CD14-positive monocyte (primary cell): ENCODE results near the gene GALNT18. TPM values are rescaled to one million over a fixed set of nuclear protein-coding genes. Genes with fewer than 3 reads are reported as not detected.

Experiments used
- DNase-seq, 3 donors: peaks; one replicate each; pipeline ENCODE4 v3.0.0-alpha.2; 2011 to 2022
- H2AFZ ChIP-seq: 2 replicates; pipeline ENCODE4 v1.6.0; 2012; ENCODE audit warnings: mild to moderate bottlenecking, low read depth, low read length, inconsistent platforms; ENCODE audit not compliant: insufficient read depth, poor library complexity, severe bottlenecking
- H3K27ac ChIP-seq, 2 donors: 1 replicate in 1 of 2; 2 replicates in 1 of 2; pipeline ENCODE4 v1.5.1; 2012 to 2013; ENCODE audit warnings: low read length in 2 of 2, control low read depth in 1 of 2, inconsistent platforms in 1 of 2, low read depth in 1 of 2, mild to moderate bottlenecking in 1 of 2
- H3K27me3 ChIP-seq, 2 donors: one replicate each; pipeline versions ENCODE4 v1.6.0 to v1.6.1; 2011 to 2013; ENCODE audit warnings: low read length in 2 of 2; ENCODE audit not compliant: control insufficient read depth in 2 of 2, insufficient read depth in 2 of 2
- H3K36me3 ChIP-seq, 2 donors: replicated peaks in 1 of 2; 1 replicate in 1 of 2; 2 replicates in 1 of 2; pipeline versions ENCODE4 v1.5.1 to v1.6.1; 2012 to 2013; ENCODE audit warnings: low read length in 2 of 2, control low read depth in 1 of 2, inconsistent platforms in 1 of 2, mild to moderate bottlenecking in 1 of 2; ENCODE audit not compliant: insufficient read depth in 2 of 2, control insufficient read depth in 1 of 2
- H3K4me1 ChIP-seq, 2 donors: 1 replicate in 1 of 2; 2 replicates in 1 of 2; pipeline versions ENCODE4 v1.5.1 to v1.6.1; 2012 to 2013; ENCODE audit warnings: low read length in 2 of 2, control low read depth in 1 of 2, inconsistent platforms in 1 of 2, mild to moderate bottlenecking in 1 of 2, moderate library complexity in 1 of 2; ENCODE audit not compliant: insufficient read depth in 2 of 2, control insufficient read depth in 1 of 2
- H3K4me2 ChIP-seq: replicated peaks from 2 replicates; pipeline ENCODE3; 2012; ENCODE audit warnings: low read length, moderate library complexity, mild to moderate bottlenecking; ENCODE audit not compliant: poor library complexity, severe bottlenecking; ENCODE audit errors: extremely low read depth
- H3K4me3 ChIP-seq, 3 experiments: fragments of 200-600 bp in 1 of 3; sonication (generic) in 1 of 3; replicated peaks in 1 of 3; 1 replicate in 2 of 3; 2 replicates in 1 of 3; pipeline ENCODE4 v1.5.1; 2011 to 2013; ENCODE audit warnings: low read length in 3 of 3, mild to moderate bottlenecking in 3 of 3, control low read depth in 2 of 3, low read depth in 2 of 3, inconsistent platforms in 1 of 3, moderate library complexity in 1 of 3
- H3K79me2 ChIP-seq: 2 replicates; pipeline ENCODE4 v1.6.0; 2012; ENCODE audit warnings: mild to moderate bottlenecking, control low read depth, inconsistent platforms, low read length, moderate library complexity; ENCODE audit not compliant: insufficient read depth
- H3K9ac ChIP-seq: 2 replicates; pipeline ENCODE4 v1.6.0; 2017; ENCODE audit warnings: low read length, mild to moderate bottlenecking; ENCODE audit not compliant: insufficient read depth, poor library complexity, severe bottlenecking
- H3K9me3 ChIP-seq, 2 donors: replicated peaks in 1 of 2; 1 replicate in 1 of 2; 2 replicates in 1 of 2; pipeline versions ENCODE4 v1.5.1 to v1.6.1; 2012 to 2013; ENCODE audit warnings: low read length in 2 of 2, control low read depth in 1 of 2; ENCODE audit not compliant: control insufficient read depth in 1 of 2, insufficient read depth in 1 of 2
- H4K20me1 ChIP-seq: 2 replicates; pipeline ENCODE4 v1.6.0; 2012; ENCODE audit warnings: mild to moderate bottlenecking, low read length, control low read depth, moderate library complexity; ENCODE audit not compliant: insufficient read depth
- H3K27ac Mint-ChIP-seq, 7 donors: one replicate each; pipeline ENCODE4 v1.8.0; 2020; ENCODE audit warnings: mild to moderate bottlenecking in 7 of 7, mixed read lengths in 7 of 7, moderate library complexity in 6 of 7, inconsistent platforms in 2 of 7
- H3K27me3 Mint-ChIP-seq, 3 donors: one replicate each; pipeline ENCODE4 v1.8.0; 2021 to 2022; ENCODE audit warnings: low read depth in 3 of 3, mild to moderate bottlenecking in 3 of 3, mixed read lengths in 3 of 3, moderate library complexity in 3 of 3, inconsistent platforms in 1 of 3
- H3K36me3 Mint-ChIP-seq, 2 donors: one replicate each; pipeline ENCODE4 v1.8.0; 2020; ENCODE audit warnings: mixed read lengths in 2 of 2, inconsistent platforms in 1 of 2, mild to moderate bottlenecking in 1 of 2
- H3K4me1 Mint-ChIP-seq: one replicate; pipeline ENCODE4 v1.8.0; 2020; ENCODE audit warnings: mild to moderate bottlenecking, mixed read lengths
- H3K4me3 Mint-ChIP-seq, 2 donors: one replicate each; pipeline ENCODE4 v1.8.0; 2020; ENCODE audit warnings: mild to moderate bottlenecking in 2 of 2, mixed read lengths in 2 of 2, moderate library complexity in 1 of 2
- H3K9me3 Mint-ChIP-seq, 7 donors: one replicate each; pipeline ENCODE4 v1.8.0; 2020 to 2022; ENCODE audit warnings: mixed read lengths in 7 of 7, mild to moderate bottlenecking in 6 of 7, moderate library complexity in 6 of 7, inconsistent platforms in 2 of 7
- CTCF ChIP-seq: fragments of 200-600 bp; IDR thresholded peaks from one replicate; pipeline ENCODE4 v1.8.0; 2022; ENCODE audit warnings: antibody characterized with exemption, mild to moderate bottlenecking
- WGBS: methylation state at CpG from one replicate; pipeline ENCODE4 v1.1.5; 2013; ENCODE audit warnings: missing lambda C conversion rate; ENCODE audit not compliant: insufficient coverage; 5-methylcytosine and 5-hydroxymethylcytosine counted together
- intact Hi-C, 2 donors: fragments of 100-400 bp; cut with micrococcal nuclease; formaldehyde crosslinking; loops; one replicate each; pipeline versions ENCODE4 v1.15.0 to v1.15.1; 2023
- polyA plus RNA-seq, 3 donors: library from polyadenylated mRNA; depleted of rRNA in 1 of 3; unstranded in 2 of 3; stranded (reverse) in 1 of 3; fragments of 300-500 nt in 2 of 3; fragments of >200 nt in 1 of 3; fragmentation: Illumina TruSeq in 2 of 3; gene quantifications; 1 replicate in 2 of 3; 2 replicates in 1 of 3; pipeline ENCODE4 v1.2.3, GENCODE V29; 2012 to 2021

GALNT18 gene
- polyA plus RNA-seq, 3 donors, result not detected

- TF ChIP-seq CTCF, result no peak
- H3K27me3 Mint-ChIP-seq, result peaks cover 6 to 19% (median 8%) of the 10 kb centered on the region in 3 donors
- no peak overlapping the region for H3K9ac ChIP-seq
- no peak overlapping the region for H3K27ac ChIP-seq
- no peaks in the 10 kb centered on the region for H3K4me1 Mint-ChIP-seq
- H3K36me3 Mint-ChIP-seq, result no peaks in the 10 kb centered on the region
- H3K4me3 ChIP-seq, result no peak overlapping the region
- no peak overlapping the region for H2AFZ ChIP-seq
- no peaks in the 10 kb centered on the region for H3K36me3 ChIP-seq
- no peak overlapping the region for H3K4me3 Mint-ChIP-seq
- no peaks in the 10 kb centered on the region for H3K27me3 ChIP-seq
- intact Hi-C loops, result no loop called here
- no peaks in the 10 kb centered on the region for H3K79me2 ChIP-seq
- no peaks in the 10 kb centered on the region for H3K9me3 Mint-ChIP-seq
- H4K20me1 ChIP-seq, result no peaks in the 10 kb centered on the region
- no peaks in the 10 kb centered on the region for H3K4me1 ChIP-seq
- no peak overlapping the region for H3K4me2 ChIP-seq
- H3K9me3 ChIP-seq, result no peaks in the 10 kb centered on the region
- no CpG with 5 or more reads among the region's 1 CpG for WGBS
- H3K27ac Mint-ChIP-seq, result no peak overlapping the region
- DNase-seq, result no peak
Observed at GRCh38 chr11:11268119-11268518, 353.7 kb downstream of the GALNT18 start.

- no peak overlapping the region for H3K27ac ChIP-seq
- no peak for TF ChIP-seq CTCF
- no peaks in the 10 kb centered on the region for H3K4me1 Mint-ChIP-seq
- H2AFZ ChIP-seq, result no peak overlapping the region
- no peaks in the 10 kb centered on the region for H3K4me1 ChIP-seq
- H3K9me3 ChIP-seq, result no peaks in the 10 kb centered on the region
- H3K4me2 ChIP-seq, result no peak overlapping the region
- H3K9ac ChIP-seq, result no peak overlapping the region
- no peaks in the 10 kb centered on the region for H4K20me1 ChIP-seq
- DNase-seq, result no peak
- H3K4me3 Mint-ChIP-seq, result no peak overlapping the region
- H3K27me3 ChIP-seq, result no peaks in the 10 kb centered on the region
- H3K79me2 ChIP-seq, result no peaks in the 10 kb centered on the region
- H3K36me3 ChIP-seq, result no peaks in the 10 kb centered on the region
- no peak overlapping the region for H3K27ac Mint-ChIP-seq
- H3K9me3 Mint-ChIP-seq, result no peaks in the 10 kb centered on the region
- peaks cover 4 to 18% (median 8%) of the 10 kb centered on the region in 3 donors for H3K27me3 Mint-ChIP-seq
- intact Hi-C loops, result no loop called here
- no peak overlapping the region for H3K4me3 ChIP-seq
- no peaks in the 10 kb centered on the region for H3K36me3 Mint-ChIP-seq
Observed at GRCh38 chr11:11267312-11267711, 354.5 kb downstream of the GALNT18 start.
